ENCODE results near the gene OR2S2. TPM values are rescaled to one million over a fixed set of nuclear protein-coding genes. Genes with fewer than 3 reads are reported as not detected.

Gene OR2S2
- total RNA-seq, 1 donor from 2014 or later = not detected

GRCh38 chr9:35960039-35960655 is 2.2 kb upstream of the OR2S2 start:
- TF ChIP-seq CTCF (IDR thresholded peaks at IDR 0.05; ENCODE audit: unreplicated experiment) = no peak
- Mint-ChIP-seq H3K4me1 (peaks cover 4% of the 10 kb centered on the region), H3K27me3 (ENCODE audit: low read depth) (peaks cover 69% of the 10 kb centered on the region), H3K36me3 (no peaks in the 10 kb centered on the region), H3K9me3 (no peaks in the 10 kb centered on the region), H3K4me3 (no peak overlapping the region), H3K27ac (no peak overlapping the region)
- DNase-seq (ENCODE audit: low spot score in 2 of 2, unreplicated experiment in 2 of 2) = no peak

- Mint-ChIP-seq H3K27ac (no peak overlapping the region), H3K9me3 (no peaks in the 10 kb centered on the region), H3K36me3 (no peaks in the 10 kb centered on the region), H3K4me1 (no peaks in the 10 kb centered on the region), H3K27me3 (ENCODE audit: low read depth) (peaks cover 71% of the 10 kb centered on the region), H3K4me3 (no peak overlapping the region)
- DNase-seq (ENCODE audit: low spot score in 2 of 2, unreplicated experiment in 2 of 2) = no peak
- no peak for TF ChIP-seq CTCF (IDR thresholded peaks at IDR 0.05; ENCODE audit: unreplicated experiment)
These were observed 1.3 kb downstream of the OR2S2 start for GRCh38 chr9:35956651-35957050.

- Mint-ChIP-seq H3K4me1 (no peaks in the 10 kb centered on the region), H3K4me3 (no peak overlapping the region), H3K27ac (no peak overlapping the region), H3K27me3 (ENCODE audit: low read depth) (peaks cover 57% of the 10 kb centered on the region), H3K9me3 (no peaks in the 10 kb centered on the region), H3K36me3 (no peaks in the 10 kb centered on the region)
- peak; percentile 57 for TF ChIP-seq CTCF (IDR thresholded peaks at IDR 0.05; ENCODE audit: unreplicated experiment)
- DNase-seq (ENCODE audit: low spot score in 2 of 2, unreplicated experiment in 2 of 2) = peak in 1 of 2 experiments; percentile 48
These were observed 2.9 kb downstream of the OR2S2 start for GRCh38 chr9:35954942-35955546.

GRCh38 chr9:35952526-35953191 is 5.3 kb downstream of the OR2S2 start:
- peaks cover 40% of the 10 kb centered on the region for H3K27me3 Mint-ChIP-seq (ENCODE audit: low read depth)
- DNase-seq (ENCODE audit: low spot score in 2 of 2, unreplicated experiment in 2 of 2) = no peak
- TF ChIP-seq CTCF (IDR thresholded peaks at IDR 0.05; ENCODE audit: unreplicated experiment) = no peak

GRCh38 chr9:35951736-35952135 is 6.2 kb downstream of the OR2S2 start:
- Mint-ChIP-seq H3K4me3 (no peak overlapping the region), H3K27me3 (ENCODE audit: low read depth) (peaks cover 31% of the 10 kb centered on the region), H3K9me3 (no peaks in the 10 kb centered on the region), H3K27ac (no peak overlapping the region), H3K36me3 (no peaks in the 10 kb centered on the region), H3K4me1 (peaks cover 11% of the 10 kb centered on the region)
- no peak for TF ChIP-seq CTCF (IDR thresholded peaks at IDR 0.05; ENCODE audit: unreplicated experiment)
- DNase-seq (ENCODE audit: low spot score in 2 of 2, unreplicated experiment in 2 of 2) = no peak

More at GRCh38 chr9:35952526-35953191, 5.3 kb downstream of the OR2S2 start:
- peaks cover 11% of the 10 kb centered on the region for H3K4me1 Mint-ChIP-seq
- H3K4me3 Mint-ChIP-seq = no peak overlapping the region
- H3K9me3 Mint-ChIP-seq = no peaks in the 10 kb centered on the region
- no peaks in the 10 kb centered on the region for H3K36me3 Mint-ChIP-seq
- H3K27ac Mint-ChIP-seq = no peak overlapping the region

Measured in mesothelial cell of epicardium (in vitro differentiated cells).